DLD1 (cell line): ENCODE results near the gene MSANTD2.
"Not testable (repeated sequence)": the region's sequence is repeated elsewhere in the genome, so short reads cannot be mapped to it uniquely, and the experiment has no call there.

ENCODE experiments used
- in situ Hi-C: cut with HindIII; loops from 2 replicates; pipeline ENCODE4 v1.10.0; 2017; ENCODE audit warnings: low sequenced_read_pairs

MSANTD2 gene

DNA sequence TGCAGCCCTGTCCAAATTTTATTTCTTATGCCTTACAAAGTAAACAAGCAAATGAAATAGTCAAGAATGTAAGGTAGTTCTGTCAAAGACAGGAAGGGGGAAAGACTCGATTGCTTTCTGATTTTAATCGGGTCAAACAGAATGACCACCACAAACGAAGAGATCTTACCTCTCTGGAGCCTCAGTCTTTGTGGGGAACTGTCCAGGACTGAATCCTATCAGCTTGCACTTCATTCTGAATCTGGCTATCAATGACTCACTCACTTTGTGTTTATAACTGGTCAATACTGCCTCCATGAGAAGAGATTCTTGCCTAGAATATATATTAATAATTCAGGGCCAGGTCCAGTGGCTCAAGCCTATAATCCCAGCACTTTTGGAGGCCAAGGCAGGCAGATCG, 17.2 kb downstream of the MSANTD2 start:
- in situ Hi-C loops, result no loop called here

GRCh38 chr11:124779568-124779967, 20.6 kb downstream of the MSANTD2 start:
- in situ Hi-C loops, result no loop called here

DNA sequence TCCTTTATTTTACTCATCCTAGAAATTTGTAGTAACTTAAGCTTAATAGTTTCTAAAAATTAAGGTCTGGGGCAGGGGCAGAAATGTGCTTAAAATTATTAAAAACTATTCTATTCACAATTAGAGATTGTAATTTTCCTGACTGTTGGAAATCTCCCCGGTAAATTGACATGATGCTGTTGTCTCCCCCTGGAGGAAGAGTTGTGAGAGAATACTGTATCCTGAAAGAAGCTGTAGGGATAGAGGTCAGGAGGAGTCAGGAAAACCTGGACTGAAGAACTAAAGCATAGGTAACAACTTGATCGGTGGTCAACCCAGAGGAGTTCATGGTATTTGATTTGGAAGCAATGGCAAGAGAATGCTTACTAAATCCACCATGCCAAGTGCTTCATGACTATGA, 21.9 kb downstream of the MSANTD2 start:
- in situ Hi-C loops, result no loop called here

- in situ Hi-C loops, result no loop called here
Measured at GRCh38 chr11:124776865-124777645, 23.2 kb downstream of the MSANTD2 start.

DNA sequence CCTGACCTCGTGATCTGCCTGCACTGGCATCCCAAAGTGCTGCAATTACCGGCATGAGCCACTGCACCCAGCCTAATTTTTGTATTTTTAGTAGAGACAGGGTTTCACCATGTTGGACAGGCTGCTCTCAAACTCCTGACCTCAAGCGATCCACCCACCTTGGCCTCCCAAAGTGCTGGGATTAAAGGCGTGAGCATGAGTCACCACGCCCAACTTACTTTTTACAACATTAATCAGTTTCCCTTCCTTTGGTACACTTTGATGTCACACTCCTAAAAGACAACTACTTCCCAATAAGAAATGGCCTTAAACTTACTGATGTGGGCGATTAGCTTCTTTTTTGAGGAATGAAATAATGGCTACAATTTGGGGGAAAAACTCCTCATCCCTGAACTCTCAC, 29.2 kb downstream of the MSANTD2 start:
- in situ Hi-C loops, result not testable (repeated sequence)

- in situ Hi-C loops, result no loop called here
Measured at GRCh38 chr11:124769806-124770774, 30.1 kb downstream of the MSANTD2 start.

DNA sequence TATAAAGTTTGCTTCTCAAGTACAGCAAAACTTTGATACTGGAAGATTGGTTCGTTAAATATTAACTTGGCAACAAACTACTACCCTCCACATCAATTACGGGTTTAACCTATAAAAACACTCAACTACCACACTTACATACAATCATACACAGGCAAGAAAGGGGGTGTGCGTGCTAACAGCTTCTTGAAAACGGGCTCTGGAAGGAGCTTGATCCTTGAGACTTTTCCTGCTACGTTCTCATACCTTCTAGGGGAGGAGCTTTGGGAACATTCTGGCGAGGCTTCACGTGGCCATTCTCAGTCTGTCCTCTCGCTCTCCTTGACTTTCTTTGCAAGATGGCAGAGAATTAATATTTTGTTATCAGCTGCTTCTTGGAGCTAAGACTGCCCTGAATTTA, 31.3 kb downstream of the MSANTD2 start:
- in situ Hi-C loops, result no loop called here

- in situ Hi-C loops, result no loop called here
Measured at GRCh38 chr11:124766156-124766555, 34.0 kb downstream of the MSANTD2 start.

DNA sequence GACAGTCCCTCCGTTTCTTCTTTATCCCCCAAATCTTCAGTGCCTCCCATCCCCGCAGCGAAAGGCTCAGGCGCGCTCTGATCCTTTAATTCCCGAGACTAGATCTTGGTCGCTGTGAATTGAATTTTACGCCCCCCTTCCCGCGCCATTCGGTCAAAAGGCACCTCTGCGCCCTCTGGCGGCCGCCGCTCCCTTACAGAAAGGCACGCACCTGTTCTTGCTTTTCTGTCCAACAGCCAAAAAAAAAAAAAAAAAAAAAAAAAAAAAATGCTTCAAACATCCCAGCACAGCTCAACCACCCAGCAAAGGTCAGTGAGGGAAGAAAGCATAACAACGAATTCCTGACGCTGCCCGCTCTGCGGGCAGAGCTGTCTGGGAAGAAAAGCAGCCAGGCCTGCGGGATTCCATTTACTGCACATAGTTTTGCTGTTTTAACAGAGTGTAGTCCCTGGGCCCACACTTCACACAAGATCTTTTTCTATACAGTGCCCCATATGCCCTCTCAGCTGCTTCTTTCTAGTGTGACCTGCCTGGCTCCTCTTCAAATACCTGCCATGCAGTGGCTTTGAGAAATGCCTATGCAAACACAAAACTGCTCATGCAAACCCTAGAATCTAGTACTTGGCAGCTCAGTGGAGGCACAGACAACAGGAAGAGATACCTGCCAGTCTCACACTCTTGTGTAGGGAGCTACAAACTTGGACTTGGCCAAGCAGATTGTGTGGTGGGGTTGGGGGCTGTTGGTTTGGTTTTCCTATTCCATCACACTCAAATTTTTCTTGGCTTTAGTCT, 36.9 kb downstream of the MSANTD2 start:
- in situ Hi-C loops, result no loop called here

DNA sequence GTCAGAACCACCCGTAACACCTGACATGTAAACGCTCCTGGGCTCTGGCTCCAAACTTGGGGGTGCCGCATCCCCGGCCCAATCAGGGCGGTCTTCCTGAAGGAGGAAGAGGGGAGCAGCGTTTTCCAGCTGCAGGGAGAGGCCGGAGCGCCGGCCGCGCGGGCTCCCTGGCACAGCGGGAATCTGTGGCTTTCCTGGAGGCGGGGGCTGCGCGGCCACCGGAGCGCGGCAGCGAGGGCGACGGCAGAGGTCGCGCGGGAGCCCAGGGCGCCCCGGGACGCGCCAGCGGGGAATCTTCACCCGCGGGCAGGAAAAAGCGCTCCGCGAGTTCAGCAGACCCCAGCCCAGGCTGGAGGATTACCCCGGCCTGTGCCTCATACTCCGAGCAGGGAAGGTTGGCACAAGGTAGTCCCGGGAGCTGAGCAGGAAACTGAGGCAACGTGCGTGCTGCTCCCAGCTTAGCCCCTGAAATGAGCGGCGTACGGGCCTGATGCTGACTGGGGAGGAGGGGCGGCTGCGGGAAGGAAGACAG, 37.5 kb downstream of the MSANTD2 start:
- in situ Hi-C loops, result no loop called here

GRCh38 chr11:124762105-124762623, 38.0 kb downstream of the MSANTD2 start, which contains the start of gene ESAM:
ESAM (minus strand) TSS chr11:124762290; CDS start chr11:124762154, 136 bp downstream.
- in situ Hi-C loops, result no loop called here

- in situ Hi-C loops, result no loop called here
Measured at GRCh38 chr11:124761301-124762104, 38.7 kb downstream of the MSANTD2 start.

- in situ Hi-C loops, result no loop called here
Measured at GRCh38 chr11:124760806-124761205, 39.4 kb downstream of the MSANTD2 start.

- in situ Hi-C loops, result no loop called here
Measured at GRCh38 chr11:124760205-124760652, 40.0 kb downstream of the MSANTD2 start.

DNA sequence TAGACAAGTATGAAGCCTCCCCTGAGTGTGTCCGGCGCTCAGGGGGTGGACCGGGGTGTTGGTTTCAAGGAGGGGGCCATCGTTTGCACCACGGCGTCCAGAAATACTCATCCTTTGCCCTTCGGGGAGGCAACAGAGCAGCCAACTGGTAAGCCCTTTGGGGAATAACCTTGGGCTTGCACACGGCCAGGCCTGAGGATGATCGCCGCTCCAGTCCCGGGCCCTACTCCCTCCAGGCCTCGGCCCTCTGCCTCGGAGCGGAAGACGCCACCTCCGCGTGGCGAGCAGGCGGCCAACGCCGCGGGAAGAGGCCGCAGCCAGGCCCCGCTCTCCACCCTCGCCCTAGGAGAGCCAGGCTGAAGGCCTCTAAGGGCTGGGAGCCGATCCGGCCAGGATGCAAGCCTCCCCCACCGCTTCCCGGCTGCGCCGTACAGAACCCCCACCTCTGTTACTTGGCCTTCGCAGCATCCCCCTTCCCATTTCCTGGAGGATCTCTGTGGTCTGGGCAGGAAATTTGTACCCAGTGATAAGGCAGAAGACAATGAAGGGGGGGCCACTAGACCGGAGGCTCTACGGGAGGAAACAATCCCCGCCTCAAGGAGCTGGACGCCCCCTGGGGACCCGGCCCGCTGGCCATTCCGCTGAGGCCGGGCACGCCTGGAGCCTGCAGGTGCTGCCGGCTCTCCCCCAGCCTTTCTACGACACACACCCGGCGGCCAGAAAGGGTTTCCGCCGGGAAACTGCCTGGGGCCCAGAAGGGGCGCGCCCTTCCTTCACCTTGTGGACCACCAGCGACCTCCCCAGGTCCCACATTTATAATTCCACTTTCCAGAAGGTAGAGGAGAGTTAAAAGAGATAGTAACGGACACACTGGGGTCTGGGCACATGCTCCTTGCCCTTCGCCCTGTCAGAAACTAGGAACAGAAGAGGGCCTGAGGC, 40.7 kb downstream of the MSANTD2 start:
- in situ Hi-C loops, result no loop called here

GRCh38 chr11:124758355-124759265, 41.6 kb downstream of the MSANTD2 start:
- in situ Hi-C loops, result no loop called here

DNA sequence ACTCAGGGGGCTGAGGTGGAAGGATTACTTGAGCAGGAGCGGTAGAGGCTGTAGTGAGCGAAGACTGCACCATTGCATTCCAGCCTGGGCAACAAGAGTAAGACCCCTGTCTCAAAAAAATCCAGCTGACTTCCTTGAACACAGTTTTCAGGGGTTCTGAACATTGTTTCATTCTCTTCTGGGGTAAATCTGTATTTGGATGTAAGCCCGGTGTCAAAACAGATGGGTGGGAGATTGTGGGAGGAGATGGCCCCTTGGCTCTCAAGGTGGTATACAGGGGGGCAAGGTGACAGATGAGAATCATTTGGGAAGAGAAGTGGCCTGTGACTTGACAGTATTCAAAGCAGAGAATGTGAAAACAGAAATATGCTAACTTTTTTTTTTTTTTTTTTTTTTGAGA, 42.9 kb downstream of the MSANTD2 start:
- in situ Hi-C loops, result no loop called here
